Activated T-helper 17 cell treated with anti-CD3 and anti-CD28 coated beads, Interleukin-2, amount 50 U/mL, for 72 hours (primary cell): Measurements from ENCODE around the gene JMJD4. TPM values are rescaled to one million over a fixed set of nuclear protein-coding genes. Genes with fewer than 3 reads are reported as not detected.

Experiments used
- ATAC-seq: fragments of 150-1000 bp; cut with Tn5 transposase; replicated peaks from 2 replicates; pipeline ENCODE4 v1.10.0; 2021; ENCODE audit warnings: mild to moderate bottlenecking, moderate library complexity
- H3K27ac Mint-ChIP-seq: one replicate; pipeline ENCODE4 v1.8.0; 2022; ENCODE audit warnings: mixed read lengths
- H3K27me3 Mint-ChIP-seq: one replicate; pipeline ENCODE4 v1.8.0; 2022; ENCODE audit warnings: mixed read lengths
- H3K36me3 Mint-ChIP-seq: one replicate; pipeline ENCODE4 v1.8.0; 2022; ENCODE audit warnings: low read depth, mild to moderate bottlenecking, mixed read lengths
- H3K4me1 Mint-ChIP-seq: one replicate; pipeline ENCODE4 v1.8.0; 2022; ENCODE audit warnings: mixed read lengths
- H3K4me3 Mint-ChIP-seq: one replicate; pipeline ENCODE4 v1.8.0; 2022; ENCODE audit warnings: mild to moderate bottlenecking, mixed read lengths
- H3K9me3 Mint-ChIP-seq: one replicate; pipeline ENCODE4 v1.8.0; 2022; ENCODE audit warnings: mixed read lengths
- total RNA-seq, 2 donors: library from RNA; stranded (reverse); gene quantifications; one replicate each; pipeline ENCODE4 v1.2.3, GENCODE V29; 2022

Gene JMJD4
- 10 to 100 TPM; 10.6 to 19.9 TPM for total RNA-seq

GRCh38 chr1:227734856-227735538, at the start of gene JMJD4, which contains the start of gene SNAP47:
JMJD4 (minus strand) TSS chr1:227735302; CDS start chr1:227735273, 29 bp downstream.
SNAP47 (plus strand) TSS chr1:227735435; CDS start chr1:227747737, 12,302 bp downstream.
- Mint-ChIP-seq H3K9me3 (no peaks in the 10 kb centered on the region), H3K36me3 (peaks cover 43% of the 10 kb centered on the region), H3K4me3 (peak within 1 kb of the TSS; percentile 94), H3K27me3 (no peaks in the 10 kb centered on the region), H3K27ac (peak within 1 kb of the TSS; percentile 99), H3K4me1 (peaks cover 14% of the 10 kb centered on the region)
- peak; percentile 93 for ATAC-seq

DNA sequence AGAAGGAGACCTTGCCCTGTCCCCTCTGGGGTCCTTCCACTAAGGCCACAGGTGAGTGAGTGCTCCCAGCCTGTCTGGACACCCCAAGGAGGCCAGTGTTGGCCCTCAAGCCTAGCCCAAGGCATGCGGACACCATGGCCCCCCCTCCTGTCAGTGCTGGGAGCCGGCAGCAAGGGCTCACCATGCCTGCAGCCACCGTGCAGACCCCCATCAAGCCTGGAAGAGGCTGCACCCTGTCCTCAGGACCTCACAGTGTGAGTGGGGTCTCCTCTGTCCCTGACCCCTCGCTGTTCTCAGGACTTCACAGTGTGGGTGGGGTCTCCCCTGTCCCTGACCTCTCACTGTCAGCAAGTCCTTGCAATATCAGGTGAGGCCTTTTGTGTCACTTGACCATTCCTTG, 47.1 kb upstream of the JMJD4 start:
- H3K27me3 Mint-ChIP-seq = no peaks in the 10 kb centered on the region
- H3K9me3 Mint-ChIP-seq = no peaks in the 10 kb centered on the region
- H3K4me3 Mint-ChIP-seq = no peak overlapping the region
- H3K4me1 Mint-ChIP-seq = no peaks in the 10 kb centered on the region
- H3K36me3 Mint-ChIP-seq = peaks cover 11% of the 10 kb centered on the region
- ATAC-seq = no peak
- peak overlapping the region; percentile 38 for H3K27ac Mint-ChIP-seq

DNA sequence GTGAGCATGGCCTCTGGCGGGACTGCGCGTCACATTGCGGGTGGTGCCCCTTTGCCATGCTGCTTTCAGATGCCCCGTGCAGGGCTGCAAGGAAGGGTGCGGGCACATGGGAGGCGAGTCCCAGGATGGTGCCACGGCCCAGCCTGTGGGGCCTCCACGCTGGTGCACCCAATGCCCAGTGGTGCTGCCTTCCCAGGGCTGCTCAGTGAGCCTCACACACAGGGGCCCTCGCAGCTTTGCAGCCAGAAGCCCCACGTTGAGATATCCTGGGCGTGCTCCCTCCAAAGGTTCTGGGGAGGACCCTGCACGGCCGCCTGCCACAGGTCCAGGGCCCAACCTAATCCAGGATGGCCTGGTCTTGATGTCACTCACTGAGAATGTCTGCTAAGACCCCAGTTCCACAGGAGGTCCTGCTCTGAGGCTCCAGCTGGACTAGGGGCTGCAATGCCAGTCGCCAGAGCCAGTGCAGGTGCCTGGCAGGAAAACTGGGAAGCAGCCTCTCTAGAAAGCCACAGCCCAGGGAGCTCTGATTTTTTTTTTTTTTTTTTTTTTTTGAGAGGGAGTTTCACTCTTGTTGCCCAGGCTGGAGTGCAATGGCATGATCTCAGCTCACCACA, 46.3 kb upstream of the JMJD4 start:
- no peak overlapping the region for H3K4me3 Mint-ChIP-seq
- H3K27ac Mint-ChIP-seq = no peak overlapping the region
- no peaks in the 10 kb centered on the region for H3K27me3 Mint-ChIP-seq
- no peaks in the 10 kb centered on the region for H3K4me1 Mint-ChIP-seq
- H3K36me3 Mint-ChIP-seq = peaks cover 14% of the 10 kb centered on the region
- ATAC-seq = no peak
- H3K9me3 Mint-ChIP-seq = no peaks in the 10 kb centered on the region

- H3K36me3 Mint-ChIP-seq = peaks cover 22% of the 10 kb centered on the region
- no peaks in the 10 kb centered on the region for H3K4me1 Mint-ChIP-seq
- no peak overlapping the region for H3K27ac Mint-ChIP-seq
- ATAC-seq = no peak
- no peak overlapping the region for H3K4me3 Mint-ChIP-seq
- H3K9me3 Mint-ChIP-seq = no peaks in the 10 kb centered on the region
- no peaks in the 10 kb centered on the region for H3K27me3 Mint-ChIP-seq
Measured at GRCh38 chr1:227780101-227781044, 45.3 kb upstream of the JMJD4 start.

- ATAC-seq = no peak
- Mint-ChIP-seq H3K36me3 (peaks cover 29% of the 10 kb centered on the region), H3K27ac (no peak overlapping the region), H3K27me3 (no peaks in the 10 kb centered on the region), H3K9me3 (no peaks in the 10 kb centered on the region), H3K4me3 (no peak overlapping the region), H3K4me1 (no peaks in the 10 kb centered on the region)
Measured at GRCh38 chr1:227779685-227780084, 44.6 kb upstream of the JMJD4 start.

DNA sequence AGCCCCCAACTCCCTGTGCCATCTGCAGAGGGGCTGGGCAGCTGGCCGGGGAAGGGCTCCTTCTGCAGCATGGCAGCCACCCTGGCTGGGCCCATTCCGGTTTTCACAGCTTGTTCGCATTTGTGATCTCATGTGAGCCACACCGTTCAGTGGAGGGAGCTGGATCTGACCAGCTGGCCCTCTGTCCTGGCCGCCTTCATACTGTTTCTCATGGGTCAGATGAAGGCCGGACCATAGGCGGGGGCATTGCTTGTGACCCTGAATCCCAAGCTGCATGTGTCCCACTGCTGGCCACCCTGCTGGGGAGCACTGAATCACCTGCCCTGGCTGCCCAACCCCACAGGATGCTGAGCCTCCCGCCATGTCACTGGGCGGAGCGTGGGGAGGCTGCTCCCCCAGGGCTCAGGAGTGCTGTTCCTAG, 43.9 kb upstream of the JMJD4 start:
- Mint-ChIP-seq H3K36me3 (peaks cover 35% of the 10 kb centered on the region), H3K27ac (no peak overlapping the region), H3K4me3 (no peak overlapping the region)

GRCh38 chr1:227778401-227778947, 43.4 kb upstream of the JMJD4 start:
- no peak for ATAC-seq
- no peaks in the 10 kb centered on the region for H3K9me3 Mint-ChIP-seq
- H3K4me1 Mint-ChIP-seq = peaks cover 10% of the 10 kb centered on the region
- no peak overlapping the region for H3K4me3 Mint-ChIP-seq
- H3K27me3 Mint-ChIP-seq = no peaks in the 10 kb centered on the region
- H3K27ac Mint-ChIP-seq = no peak overlapping the region
- H3K36me3 Mint-ChIP-seq = peaks cover 38% of the 10 kb centered on the region

More for the DNA sequence above, 43.9 kb upstream of the JMJD4 start:
- Mint-ChIP-seq H3K9me3 (no peaks in the 10 kb centered on the region), H3K27me3 (no peaks in the 10 kb centered on the region), H3K4me1 (peaks cover 4% of the 10 kb centered on the region)
- ATAC-seq = no peak

DNA sequence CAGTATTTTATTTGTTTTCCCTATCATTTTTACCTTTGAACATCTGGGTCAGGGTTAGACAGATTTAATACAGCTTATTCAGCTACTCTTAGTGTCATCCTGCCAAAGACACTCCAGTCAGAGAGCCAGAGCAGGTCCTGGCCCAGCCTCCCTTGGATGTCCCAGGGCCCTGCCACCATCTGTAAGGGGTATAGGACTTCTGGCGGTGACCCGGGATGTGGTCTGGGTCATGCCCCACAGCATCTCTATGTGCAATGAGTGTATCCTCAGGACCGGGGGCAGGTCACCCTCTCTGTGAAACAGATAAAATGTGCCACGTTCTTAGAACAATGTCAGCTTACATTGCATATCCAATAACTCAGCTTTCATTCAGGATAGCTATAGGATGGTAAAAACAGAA, 42.5 kb upstream of the JMJD4 start:
- Mint-ChIP-seq H3K27me3 (no peaks in the 10 kb centered on the region), H3K36me3 (peaks cover 38% of the 10 kb centered on the region), H3K9me3 (no peaks in the 10 kb centered on the region), H3K4me3 (no peak overlapping the region), H3K4me1 (peaks cover 11% of the 10 kb centered on the region), H3K27ac (no peak overlapping the region)
- ATAC-seq = no peak

- Mint-ChIP-seq H3K27ac (no peak overlapping the region), H3K27me3 (no peaks in the 10 kb centered on the region), H3K9me3 (no peaks in the 10 kb centered on the region), H3K4me3 (no peak overlapping the region), H3K36me3 (peaks cover 38% of the 10 kb centered on the region), H3K4me1 (peaks cover 11% of the 10 kb centered on the region)
- ATAC-seq = no peak
Measured at GRCh38 chr1:227777156-227777555, 42.1 kb upstream of the JMJD4 start.

GRCh38 chr1:227776331-227776771, 41.2 kb upstream of the JMJD4 start:
- H3K4me3 Mint-ChIP-seq = no peak overlapping the region
- H3K27me3 Mint-ChIP-seq = no peaks in the 10 kb centered on the region
- H3K27ac Mint-ChIP-seq = no peak overlapping the region
- no peaks in the 10 kb centered on the region for H3K9me3 Mint-ChIP-seq
- no peak for ATAC-seq
- H3K36me3 Mint-ChIP-seq = peaks cover 35% of the 10 kb centered on the region
- H3K4me1 Mint-ChIP-seq = peaks cover 11% of the 10 kb centered on the region

GRCh38 chr1:227775841-227776240, 40.7 kb upstream of the JMJD4 start:
- Mint-ChIP-seq H3K4me3 (no peak overlapping the region), H3K36me3 (peaks cover 35% of the 10 kb centered on the region), H3K27me3 (no peaks in the 10 kb centered on the region), H3K9me3 (no peaks in the 10 kb centered on the region), H3K4me1 (peaks cover 11% of the 10 kb centered on the region), H3K27ac (no peak overlapping the region)
- no peak for ATAC-seq

DNA sequence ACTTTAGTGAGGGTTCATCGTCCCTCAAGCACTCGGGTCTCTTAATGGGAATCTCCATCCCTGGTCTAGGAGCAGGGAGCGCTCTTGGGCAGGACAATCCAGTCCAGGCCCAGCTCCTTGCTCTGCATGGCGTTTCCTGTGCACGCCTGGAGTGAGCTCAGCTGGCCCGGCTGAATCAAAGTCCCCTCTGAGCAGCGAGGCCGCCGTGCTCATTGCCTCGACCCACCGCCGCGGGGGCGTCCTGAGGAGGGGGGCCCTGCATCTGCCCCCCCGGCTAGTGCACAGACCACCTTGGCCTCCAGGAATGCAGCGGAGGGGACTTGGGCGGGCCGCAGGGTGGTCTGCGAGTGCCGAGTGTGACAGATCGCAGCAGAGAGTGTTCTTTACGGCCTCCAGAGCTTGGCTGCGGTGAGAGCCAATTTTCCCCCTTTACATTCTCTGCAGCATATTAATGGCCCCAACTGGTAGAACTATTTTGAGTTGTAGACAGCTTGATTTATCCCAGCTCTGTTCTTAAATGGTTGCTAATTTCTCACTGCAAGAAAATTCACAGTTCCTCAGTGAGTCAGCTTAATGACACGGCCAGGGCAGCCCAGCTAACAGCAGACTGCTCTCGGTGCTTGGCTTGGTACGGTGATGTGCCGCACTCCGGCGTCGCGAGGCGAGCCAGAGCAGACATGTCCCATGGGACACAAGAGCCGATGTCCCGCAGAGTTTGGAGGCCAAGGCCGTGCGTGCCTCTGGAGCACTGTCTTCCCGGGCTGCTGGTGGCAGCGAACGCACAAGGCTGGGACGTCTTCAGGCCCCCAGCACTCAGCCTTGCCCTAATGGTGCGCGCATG, 39.9 kb upstream of the JMJD4 start:
- no peaks in the 10 kb centered on the region for H3K27me3 Mint-ChIP-seq
- no peaks in the 10 kb centered on the region for H3K9me3 Mint-ChIP-seq
- peaks cover 11% of the 10 kb centered on the region for H3K4me1 Mint-ChIP-seq
- H3K4me3 Mint-ChIP-seq = no peak overlapping the region
- H3K36me3 Mint-ChIP-seq = peaks cover 35% of the 10 kb centered on the region
- H3K27ac Mint-ChIP-seq = no peak overlapping the region
- no peak for ATAC-seq

DNA sequence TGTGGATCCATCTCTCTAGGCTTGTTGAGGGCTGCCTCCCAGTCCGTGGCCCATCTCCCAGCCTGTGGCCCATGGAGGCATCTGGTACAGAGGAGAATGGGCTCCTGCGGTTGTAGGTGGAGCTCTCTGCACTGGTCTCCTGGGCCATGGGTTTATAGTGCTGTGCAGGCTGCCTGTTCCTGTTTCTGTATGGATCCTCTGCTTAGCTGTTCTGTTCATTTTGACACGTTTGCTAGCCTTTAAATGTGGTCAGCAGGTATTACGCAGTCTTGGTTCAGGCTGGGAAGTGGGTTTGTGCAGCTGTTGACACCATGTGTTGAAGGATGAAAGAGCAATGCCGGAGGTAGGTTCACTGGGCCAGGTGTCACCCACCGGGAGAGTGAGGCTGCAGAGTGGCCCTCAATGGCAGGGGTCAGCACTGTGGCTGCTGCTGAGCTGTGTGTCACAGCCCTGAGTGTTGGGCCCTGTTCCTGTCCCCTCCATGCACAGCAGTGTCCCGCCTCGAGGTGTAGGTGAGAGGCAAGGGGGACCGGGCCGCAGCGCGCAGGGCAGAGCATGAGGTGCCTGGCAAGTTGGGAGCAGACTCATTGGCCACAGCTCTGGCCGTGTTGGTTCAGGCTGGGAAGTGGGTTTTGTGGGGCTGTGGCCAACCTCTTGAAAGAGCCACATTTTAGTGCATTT, 39.1 kb upstream of the JMJD4 start:
- Mint-ChIP-seq H3K36me3 (peaks cover 35% of the 10 kb centered on the region), H3K27ac (peak overlapping the region; percentile 25), H3K4me1 (peaks cover 11% of the 10 kb centered on the region), H3K9me3 (no peaks in the 10 kb centered on the region), H3K27me3 (no peaks in the 10 kb centered on the region), H3K4me3 (peak overlapping the region; percentile 18)
- peak; percentile 64 for ATAC-seq
